OCI-LY7 (cell line): ENCODE data around the gene PRODH2. TPM values are rescaled to one million over a fixed set of nuclear protein-coding genes. Genes with fewer than 3 reads are reported as not detected.

Experiments used
- BruUV-seq: library from RNA; stranded (reverse); fragments of 400-500 nt; replicated peaks from 2 replicates; lab custom pipeline; 2021; lab: Mats Ljungman, UMichigan
- CTCF ChIA-PET: fragments of 300-600 bp; sonication (Branson Sonifier 250); formaldehyde crosslinking; loops from one replicate; lab custom pipeline; 2022; ENCODE audit warnings: antibody characterized with exemption; ENCODE audit not compliant: unreplicated experiment; lab: Charles Lee
- POLR2A ChIA-PET: fragments of 300-600 bp; sonication (Branson Sonifier 250); formaldehyde crosslinking; loops from one replicate; lab custom pipeline; 2022; ENCODE audit warnings: antibody characterized with exemption; lab: Charles Lee
- DNase-seq: peaks from one replicate; pipeline ENCODE4 v3.0.0-alpha.2; 2015; ENCODE audit warnings: low spot score
- H2AFZ ChIP-seq: fragments of 200-600 bp; sonication (generic), shearing (Covaris generic); 2 replicates; pipeline ENCODE4 v1.6.1; 2014; ENCODE audit warnings: mild to moderate bottlenecking, antibody characterized with exemption, low read length, moderate library complexity
- H3K27ac ChIP-seq: fragments of 200-600 bp; sonication (generic); 2 replicates; pipeline ENCODE4 v1.5.1; 2014; ENCODE audit warnings: mixed run types, low read depth, mild to moderate bottlenecking, moderate library complexity, low read length, inconsistent platforms; ENCODE audit not compliant: poor library complexity, severe bottlenecking
- H3K36me3 ChIP-seq: fragments of 200-600 bp; sonication (generic); 2 replicates; pipeline ENCODE4 v1.6.1; 2014; ENCODE audit warnings: mild to moderate bottlenecking, antibody characterized with exemption, low read length, moderate library complexity, mixed read lengths; ENCODE audit not compliant: insufficient read depth
- H3K4me1 ChIP-seq: fragments of 200-600 bp; sonication (generic); 2 replicates; pipeline ENCODE4 v1.5.1; 2014; ENCODE audit warnings: mild to moderate bottlenecking, low read length; ENCODE audit not compliant: insufficient read depth, poor library complexity, severe bottlenecking
- H3K4me2 ChIP-seq: fragments of 200-600 bp; sonication (generic); 2 replicates; pipeline ENCODE4 v1.6.1; 2014; ENCODE audit warnings: mild to moderate bottlenecking, low read length
- H3K4me3 ChIP-seq: fragments of 200-600 bp; sonication (generic); 2 replicates; pipeline ENCODE4 v1.5.1; 2014; ENCODE audit warnings: mild to moderate bottlenecking, low read depth, low read length; ENCODE audit not compliant: poor library complexity, severe bottlenecking
- H3K79me2 ChIP-seq: fragments of 200-600 bp; sonication (generic); 2 replicates; pipeline ENCODE4 v1.6.1; 2016; ENCODE audit warnings: low read depth, mild to moderate bottlenecking, low read length, moderate library complexity, mixed read lengths; ENCODE audit not compliant: insufficient read depth
- H3K9me2 ChIP-seq: fragments of 200-600 bp; sonication (generic); 2 replicates; pipeline ENCODE4 v1.6.1; 2016; ENCODE audit warnings: mild to moderate bottlenecking, low read length, mixed read lengths; ENCODE audit not compliant: insufficient read depth
- H3K9me3 ChIP-seq: fragments of 200-600 bp; sonication (generic); 2 replicates; pipeline ENCODE4 v1.6.1; 2014; ENCODE audit warnings: mild to moderate bottlenecking, mixed run types, low read length, mixed read lengths
- H4K20me1 ChIP-seq: fragments of 200-600 bp; sonication (generic); 2 replicates; pipeline ENCODE4 v1.6.1; 2014; ENCODE audit warnings: mild to moderate bottlenecking, antibody characterized with exemption, low read length, moderate library complexity, mixed read lengths; ENCODE audit not compliant: insufficient read depth
- CTCF ChIP-seq: fragments of 200-600 bp; sonication (generic); conservative IDR thresholded peaks from 2 replicates; pipeline ENCODE4 v1.5.1; 2014; ENCODE audit warnings: mild to moderate bottlenecking, antibody characterized with exemption, low read length, moderate library complexity, mixed read lengths
- EZH2phosphoT487 ChIP-seq: fragments of 200-600 bp; sonication (generic); IDR thresholded peaks from 2 replicates; pipeline ENCODE4 v1.6.1; 2018; ENCODE audit warnings: low read depth, borderline replicate concordance, mild to moderate bottlenecking, mixed run types, antibody characterized with exemption, low read length, moderate library complexity, mixed read lengths
- intact Hi-C: fragments of 100-400 bp; cut with micrococcal nuclease; formaldehyde crosslinking; loops from one replicate; pipeline ENCODE4 v1.10.0; 2022; ENCODE audit not compliant: unreplicated experiment
- total RNA-seq, 2 experiments: library from RNA; depleted of rRNA in 1 of 2; stranded (reverse); fragments of >200 nt in 1 of 2; shearing (Covaris generic) in 1 of 2; gene quantifications; 2 replicates each; pipeline ENCODE4 v1.2.3, GENCODE V29; 2014 to 2022

PRODH2 gene
- total RNA-seq, 2 experiments from 2014 or later: not detected

- Histone ChIP-seq H3K9me2 (no peaks in the 10 kb centered on the region), H3K4me2 (no peak overlapping the region), H3K79me2 (no peaks in the 10 kb centered on the region), H2AFZ (no peak overlapping the region), H3K9me3 (no peaks in the 10 kb centered on the region), H3K4me1 (no peaks in the 10 kb centered on the region), H4K20me1 (no peaks in the 10 kb centered on the region), H3K4me3 (no peak overlapping the region), H3K36me3 (peaks cover 29% of the 10 kb centered on the region), H3K27ac (no peak overlapping the region)
- ChIA-PET CTCF (no interaction called here), POLR2A (no interaction called here)
- TF ChIP-seq CTCF (no peak), EZH2phosphoT487 (no peak)
- BruUV-seq: no TSS peak
- no peak for DNase-seq
- intact Hi-C loops: no loop called here
Measured at GRCh38 chr19:35768082-35768421, 44.6 kb downstream of the PRODH2 start.

GRCh38 chr19:35767288-35768081 is 45.2 kb downstream of the PRODH2 start:
- TF ChIP-seq EZH2phosphoT487: no peak
- no peak for TF ChIP-seq CTCF
- Histone ChIP-seq H3K79me2 (no peaks in the 10 kb centered on the region), H2AFZ (no peak overlapping the region), H3K4me1 (no peaks in the 10 kb centered on the region), H3K4me3 (no peak overlapping the region), H3K27ac (no peak overlapping the region), H4K20me1 (no peaks in the 10 kb centered on the region), H3K36me3 (peaks cover 30% of the 10 kb centered on the region), H3K9me3 (no peaks in the 10 kb centered on the region), H3K9me2 (no peaks in the 10 kb centered on the region), H3K4me2 (no peak overlapping the region)
- ChIA-PET POLR2A (no interaction called here), CTCF (no interaction called here)
- no TSS peak for BruUV-seq
- intact Hi-C loops: no loop called here
- DNase-seq: no peak

GRCh38 chr19:35766571-35767104 is 46.0 kb downstream of the PRODH2 start:
- Histone ChIP-seq H2AFZ (no peak overlapping the region), H3K9me2 (no peaks in the 10 kb centered on the region), H4K20me1 (no peaks in the 10 kb centered on the region), H3K79me2 (no peaks in the 10 kb centered on the region), H3K9me3 (no peaks in the 10 kb centered on the region), H3K4me2 (no peak overlapping the region), H3K4me3 (no peak overlapping the region), H3K36me3 (peaks cover 37% of the 10 kb centered on the region), H3K27ac (no peak overlapping the region), H3K4me1 (no peaks in the 10 kb centered on the region)
- no peak for TF ChIP-seq EZH2phosphoT487
- no peak for TF ChIP-seq CTCF
- intact Hi-C loops: no loop called here
- ChIA-PET POLR2A (no interaction called here), CTCF (no interaction called here)
- DNase-seq: no peak
- no TSS peak for BruUV-seq
